GM12873 (cell line): ENCODE results near the gene CDCA8.
A peak's percentile ranks its signal among the peaks of the same experiment; 100 is the strongest.

ENCODE experiments used
- TF ChIP-seq, protein P1 (sequence below): IDR thresholded peaks from 2 replicates; pipeline ENCODE4 v1.5.1; 2012; ENCODE audit warnings: low read depth, mild to moderate bottlenecking, moderate library complexity, low read length, control low read depth; ENCODE audit not compliant: insufficient read depth; ENCODE audit errors: missing control alignments

The CDCA8 gene

DNA sequence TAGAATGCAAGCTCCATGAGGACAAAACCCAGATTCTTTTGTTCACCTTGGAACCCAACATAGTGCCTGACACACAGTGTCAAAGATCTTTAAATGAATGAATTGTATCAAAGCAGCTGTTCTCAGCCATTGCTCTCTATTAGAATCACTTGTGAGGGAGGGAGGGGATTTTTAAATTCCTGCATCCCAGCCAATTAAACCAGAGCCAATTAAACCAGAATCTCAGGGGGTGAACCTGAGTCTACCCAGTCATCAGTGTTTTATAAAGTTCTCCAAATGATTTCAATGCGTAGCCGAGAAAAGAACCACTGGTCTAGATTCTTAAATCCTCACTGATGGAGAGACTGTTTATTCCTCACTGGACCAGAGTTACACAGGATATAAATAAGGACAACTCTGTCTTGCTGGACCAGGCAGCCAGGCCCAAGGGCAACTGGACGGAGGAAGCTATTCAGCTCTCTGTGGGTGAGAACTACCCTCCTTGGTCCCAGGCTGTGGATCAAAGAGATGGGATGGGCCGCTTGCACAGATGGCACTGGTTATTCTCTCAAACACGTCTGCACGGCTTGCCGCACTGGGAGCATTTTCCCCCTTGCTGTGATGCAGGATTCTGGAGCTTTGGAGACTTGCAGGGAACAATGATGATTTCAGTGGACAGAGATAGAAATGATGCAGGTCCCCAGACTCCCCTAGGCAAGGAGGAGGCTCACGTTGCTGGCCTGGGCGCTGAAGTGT lies 20.0 kb upstream of the CDCA8 start:
- TF ChIP-seq, protein P1, sequence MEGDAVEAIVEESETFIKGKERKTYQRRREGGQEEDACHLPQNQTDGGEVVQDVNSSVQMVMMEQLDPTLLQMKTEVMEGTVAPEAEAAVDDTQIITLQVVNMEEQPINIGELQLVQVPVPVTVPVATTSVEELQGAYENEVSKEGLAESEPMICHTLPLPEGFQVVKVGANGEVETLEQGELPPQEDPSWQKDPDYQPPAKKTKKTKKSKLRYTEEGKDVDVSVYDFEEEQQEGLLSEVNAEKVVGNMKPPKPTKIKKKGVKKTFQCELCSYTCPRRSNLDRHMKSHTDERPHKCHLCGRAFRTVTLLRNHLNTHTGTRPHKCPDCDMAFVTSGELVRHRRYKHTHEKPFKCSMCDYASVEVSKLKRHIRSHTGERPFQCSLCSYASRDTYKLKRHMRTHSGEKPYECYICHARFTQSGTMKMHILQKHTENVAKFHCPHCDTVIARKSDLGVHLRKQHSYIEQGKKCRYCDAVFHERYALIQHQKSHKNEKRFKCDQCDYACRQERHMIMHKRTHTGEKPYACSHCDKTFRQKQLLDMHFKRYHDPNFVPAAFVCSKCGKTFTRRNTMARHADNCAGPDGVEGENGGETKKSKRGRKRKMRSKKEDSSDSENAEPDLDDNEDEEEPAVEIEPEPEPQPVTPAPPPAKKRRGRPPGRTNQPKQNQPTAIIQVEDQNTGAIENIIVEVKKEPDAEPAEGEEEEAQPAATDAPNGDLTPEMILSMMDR, result no peak

DNA sequence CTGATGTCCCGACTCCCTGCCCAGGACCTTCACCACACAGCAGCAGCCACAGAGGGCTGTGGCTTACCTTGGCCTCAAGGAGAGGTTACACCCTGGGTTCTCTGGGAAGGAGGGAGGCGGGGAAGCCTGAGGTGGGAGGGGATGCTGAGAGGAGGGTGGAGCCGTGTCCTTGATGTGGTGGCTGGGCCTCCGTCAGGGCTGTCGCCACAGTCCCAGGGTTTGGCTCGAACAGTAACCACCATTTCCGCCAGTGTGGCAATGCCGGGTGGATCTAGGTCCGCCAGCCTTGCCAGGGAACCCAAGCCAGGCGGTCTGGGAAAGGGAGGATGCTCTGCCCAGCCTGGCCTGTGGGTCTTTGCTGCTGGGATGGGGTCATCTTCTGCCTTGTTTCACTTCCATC lies 18.4 kb upstream of the CDCA8 start:
- TF ChIP-seq, protein P1, result no peak

- TF ChIP-seq, protein P1, result no peak
Measured at GRCh38 chr1:37676281-37677142, 15.8 kb upstream of the CDCA8 start.

DNA sequence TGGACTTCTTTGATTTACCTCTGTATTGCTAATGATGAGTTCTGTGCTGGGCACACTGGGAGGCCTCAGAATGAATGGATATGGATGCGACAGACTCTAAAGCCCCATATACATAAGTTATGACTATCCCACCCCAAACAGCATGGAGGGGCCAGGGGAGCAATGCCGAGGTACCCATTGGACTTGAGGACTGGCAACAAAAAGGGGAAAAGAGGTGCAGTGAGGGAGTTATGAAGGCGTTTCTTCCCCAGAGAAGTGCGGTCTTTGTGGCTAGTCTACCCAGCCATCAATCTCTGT lies 15.2 kb upstream of the CDCA8 start:
- TF ChIP-seq, protein P1, result no peak

DNA sequence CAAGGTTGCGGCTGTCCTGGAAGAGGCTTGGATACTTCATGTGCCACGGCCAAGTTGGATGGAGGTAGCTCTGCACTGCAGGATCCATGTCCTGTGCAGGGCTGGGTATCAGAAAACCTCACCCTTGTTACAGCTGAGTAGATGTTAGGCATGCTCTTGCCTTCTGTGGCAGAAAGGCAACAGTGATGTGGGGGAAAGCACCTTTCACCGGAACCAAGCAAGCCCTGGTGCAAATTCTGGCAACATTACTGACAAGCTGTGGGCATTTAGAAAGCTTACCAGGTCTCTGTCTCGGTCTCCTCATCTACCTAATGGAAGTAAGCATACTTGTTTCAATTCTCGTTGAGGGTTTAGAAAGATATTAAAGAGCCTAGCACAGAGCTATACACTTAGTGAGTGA lies 14.5 kb upstream of the CDCA8 start:
- TF ChIP-seq, protein P1, result no peak

- TF ChIP-seq, protein P1, result no peak
Measured at GRCh38 chr1:37680933-37681332, 11.4 kb upstream of the CDCA8 start.

DNA sequence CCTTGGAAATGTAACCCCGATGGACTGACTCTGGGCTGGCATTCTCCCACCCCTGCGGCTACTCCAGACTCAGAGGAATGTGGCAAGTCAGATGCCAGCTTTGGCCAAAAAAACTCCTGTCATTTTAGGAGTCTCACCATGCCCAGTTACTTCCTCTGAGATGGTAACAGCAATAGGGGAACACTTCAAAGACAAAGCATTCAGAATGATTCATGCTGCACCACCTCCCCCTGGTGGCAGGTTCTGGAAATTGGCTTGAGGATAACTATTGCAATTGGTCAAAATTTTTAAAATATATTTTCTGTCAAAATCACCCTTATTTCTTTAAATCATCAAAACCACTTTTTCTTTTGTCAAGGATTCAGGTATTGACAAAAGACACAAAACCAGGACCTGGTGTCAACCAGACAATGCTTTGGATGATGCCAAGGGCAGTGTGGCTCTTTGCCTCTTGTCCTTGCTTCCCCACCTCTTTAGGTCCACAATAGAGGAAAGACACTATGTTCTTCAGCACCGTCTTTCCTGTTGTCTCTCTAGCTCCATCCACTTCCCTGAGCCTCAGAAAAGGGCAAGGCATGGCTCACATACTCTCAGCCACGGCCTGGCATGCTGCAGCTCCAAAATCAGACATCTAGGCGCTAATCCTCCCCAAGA lies 9.9 kb upstream of the CDCA8 start:
- TF ChIP-seq, protein P1, result peak; percentile 81
